Endothelial cell of umbilical vein (primary cell): ENCODE measurements around the gene SLC36A2. TPM values are rescaled to one million over a fixed set of nuclear protein-coding genes. Genes with fewer than 3 reads are reported as not detected.

Source experiments
- BruUV-seq: library from RNA; stranded (reverse); fragments of 400-500 nt; replicated peaks from 2 replicates; lab custom pipeline; 2021; lab: Mats Ljungman, UMichigan
- CTCF ChIA-PET: fragments of 300-600, 350-600 bp; sonication (Branson Sonifier 250); formaldehyde crosslinking; loops from one replicate; lab custom pipeline; 2021; ENCODE audit warnings: antibody characterized with exemption, inconsistent platforms; lab: Charles Lee
- POLR2A ChIA-PET: fragments of 300-600, 350-600 bp; sonication (Branson Sonifier 250); formaldehyde crosslinking; loops from one replicate; lab custom pipeline; 2021; ENCODE audit warnings: antibody characterized with exemption, inconsistent platforms; lab: Charles Lee
- DNase-seq: peaks from one replicate; pipeline ENCODE4 v3.0.0-alpha.2; 2011; ENCODE audit warnings: low read depth, low spot score
- FAIRE-seq: peaks from 2 replicates; lab custom pipeline; 2011; peaks lifted over from hg19 to GRCh38; lab: Jason Lieb, UNC
- H2AFZ ChIP-seq: 2 replicates; pipeline ENCODE4 v1.6.0; 2012; ENCODE audit warnings: low read depth, low read length, control low read depth, inconsistent platforms
- H3K27ac ChIP-seq: 2 replicates; pipeline ENCODE4 v1.5.1; 2011; ENCODE audit warnings: low read depth, mild to moderate bottlenecking, control low read depth, low read length, moderate library complexity; ENCODE audit not compliant: insufficient read depth
- H3K27me3 ChIP-seq, 2 experiments: 2 replicates each; pipeline versions ENCODE4 v1.6.0 to v1.6.1; 2011; ENCODE audit warnings: low read length in 2 of 2, mixed read lengths in 1 of 2; ENCODE audit not compliant: control insufficient read depth in 2 of 2, insufficient read depth in 2 of 2
- H3K36me3 ChIP-seq, 2 experiments: 2 replicates in 1 of 2; 3 replicates in 1 of 2; pipeline ENCODE4 v1.5.1; 2011; ENCODE audit warnings: low read length in 2 of 2, mild to moderate bottlenecking in 1 of 2, moderate library complexity in 1 of 2; ENCODE audit not compliant: control insufficient read depth in 2 of 2, insufficient read depth in 2 of 2; ENCODE audit errors: extremely low read depth in 1 of 2
- H3K4me1 ChIP-seq: 3 replicates; pipeline ENCODE4 v1.5.1; 2011; ENCODE audit warnings: mild to moderate bottlenecking, low read length; ENCODE audit not compliant: control insufficient read depth, insufficient read depth; ENCODE audit errors: extremely low read depth
- H3K4me2 ChIP-seq: 2 replicates; pipeline ENCODE4 v1.6.1; 2011; ENCODE audit warnings: low read length, control low read depth, mixed read lengths; ENCODE audit not compliant: insufficient read depth
- H3K4me3 ChIP-seq, 3 experiments: fragments of 200-600 bp in 1 of 3; sonication (generic), shearing (Covaris generic) in 1 of 3; replicated peaks in 1 of 3; 2 replicates each; pipeline ENCODE4 v1.5.1; 2011 to 2016; ENCODE audit warnings: control low read depth in 3 of 3, low read length in 3 of 3, mild to moderate bottlenecking in 2 of 3, inconsistent platforms in 1 of 3, low read depth in 1 of 3, moderate library complexity in 1 of 3; ENCODE audit not compliant: insufficient read depth in 1 of 3
- H3K79me2 ChIP-seq: 2 replicates; pipeline ENCODE4 v1.6.0; 2012; ENCODE audit warnings: low read length, inconsistent platforms; ENCODE audit not compliant: control insufficient read depth, insufficient read depth
- H3K9ac ChIP-seq: replicated peaks from 2 replicates; pipeline ENCODE3; 2011; ENCODE audit warnings: low read length, control low read depth; ENCODE audit not compliant: insufficient read depth; ENCODE audit errors: extremely low read depth
- H3K9me1 ChIP-seq: replicated peaks from 3 replicates; pipeline ENCODE4 v1.6.0; 2011; ENCODE audit warnings: mild to moderate bottlenecking, low read length; ENCODE audit not compliant: control insufficient read depth, insufficient read depth; ENCODE audit errors: extremely low read depth
- H3K9me3 ChIP-seq: replicated peaks from 2 replicates; pipeline ENCODE4 v1.5.1; 2012; ENCODE audit warnings: low read length, inconsistent platforms; ENCODE audit not compliant: control insufficient read depth, insufficient read depth
- H4K20me1 ChIP-seq: replicated peaks from 2 replicates; pipeline ENCODE3; 2011; ENCODE audit warnings: mild to moderate bottlenecking, low read length; ENCODE audit not compliant: control insufficient read depth, insufficient read depth; ENCODE audit errors: extremely low read depth
- EZH2 ChIP-seq: IDR thresholded peaks from 2 replicates; pipeline ENCODE4 v1.6.1; 2012; ENCODE audit warnings: borderline replicate concordance, low read depth, mild to moderate bottlenecking, moderate library complexity, low read length, inconsistent platforms; ENCODE audit not compliant: severe bottlenecking
- FOS ChIP-seq: IDR thresholded peaks from 2 replicates; pipeline ENCODE4 v1.6.1; 2011; ENCODE audit warnings: mild to moderate bottlenecking, low read length, moderate library complexity, borderline replicate concordance; ENCODE audit not compliant: insufficient read depth
- GATA2 ChIP-seq: IDR thresholded peaks from 2 replicates; pipeline ENCODE4 v1.7.0; 2011; ENCODE audit warnings: low read depth, mild to moderate bottlenecking, moderate library complexity, mixed read lengths, low read length; ENCODE audit not compliant: insufficient read length, insufficient read depth
- JUN ChIP-seq: IDR thresholded peaks from 2 replicates; pipeline ENCODE4 v1.6.1; 2011; ENCODE audit warnings: borderline replicate concordance, low read depth; ENCODE audit not compliant: insufficient read length, insufficient read depth
- MYC ChIP-seq: IDR thresholded peaks from one replicate; pipeline ENCODE4 v1.6.1; 2011; ENCODE audit warnings: mild to moderate bottlenecking, low read depth, low read length
- POLR2A ChIP-seq: IDR thresholded peaks from 2 replicates; pipeline ENCODE4 v1.6.1; 2012; ENCODE audit warnings: low read depth, mild to moderate bottlenecking, control low read depth, low read length
- POLR2AphosphoS5 ChIP-seq: IDR thresholded peaks from 2 replicates; pipeline ENCODE4 v1.6.1; 2012; ENCODE audit warnings: low read depth, mild to moderate bottlenecking, control low read depth, low read length, moderate library complexity; ENCODE audit not compliant: insufficient read depth
- dilution Hi-C: fragments of 300-500 bp; cut with MboI; formaldehyde crosslinking; loops from one replicate; pipeline ENCODE4 v1.15.0; 2019; ENCODE audit warnings: low sequenced_read_pairs; ENCODE audit not compliant: extremely low pct_ligation_motif_present
- intact Hi-C: fragments of 100-400 bp; cut with micrococcal nuclease; formaldehyde crosslinking; loops from one replicate; pipeline ENCODE4 v1.10.0; 2022
- polyA plus RNA-seq, 4 experiments: library from polyadenylated mRNA; depleted of rRNA in 3 of 4; stranded (reverse) in 3 of 4; unstranded in 1 of 4; fragments of >200 nt; gene quantifications; 2 replicates each; pipeline versions ENCODE4 v1.2.1 to v1.2.3, GENCODE V29; 2011 to 2012; ENCODE audit warnings: missing spikeins in 1 of 4
- total RNA-seq: library from RNA; stranded (reverse); gene quantifications from 2 replicates; pipeline ENCODE4 v1.2.3, GENCODE V29; 2021
- TF ChIP-seq, protein P1 (sequence below): IDR thresholded peaks from 2 replicates; pipeline ENCODE4 v1.6.1; 2011; ENCODE audit not compliant: insufficient read depth, insufficient read length
- TF ChIP-seq, protein P2 (sequence below), 2 donors: IDR thresholded peaks; 1 replicate in 1 of 2; 2 replicates in 1 of 2; pipeline ENCODE4 v1.5.1; 2011; ENCODE audit warnings: low read length in 2 of 2, mild to moderate bottlenecking in 2 of 2, moderate library complexity in 2 of 2, control low read depth in 1 of 2, inconsistent platforms in 1 of 2, low read depth in 1 of 2; ENCODE audit not compliant: insufficient read depth in 1 of 2; ENCODE audit errors: extremely low read depth in 1 of 2

SLC36A2 gene
- total and polyA plus RNA-seq, 2 donors (not counting 3 experiments of a cell fraction or from before 2014, with no cell fraction given): not detected

DNA sequence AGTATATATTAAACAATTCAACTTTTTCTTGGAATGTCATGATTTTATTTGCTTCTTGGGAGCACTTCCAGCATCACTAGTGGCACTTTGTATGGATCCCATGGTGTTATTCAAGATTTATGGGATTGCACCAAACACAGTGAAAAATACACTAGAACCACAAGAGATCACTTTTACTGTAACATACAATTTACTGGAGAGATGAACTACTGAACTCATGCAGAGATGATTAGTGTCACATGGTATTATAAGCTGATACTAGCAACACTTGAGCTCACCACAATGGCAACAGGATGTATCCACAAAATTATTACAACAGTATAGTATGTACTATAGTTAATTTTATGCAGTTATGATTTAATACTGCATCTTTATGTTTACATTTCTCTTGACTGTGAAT is 16.3 kb upstream of the SLC36A2 start:
- H3K9ac ChIP-seq: no peak overlapping the region
- no peaks in the 10 kb centered on the region for H4K20me1 ChIP-seq
- DNase-seq (no peak), FAIRE-seq (no peak)
- no peak overlapping the region for H3K4me2 ChIP-seq
- H3K79me2 ChIP-seq: no peaks in the 10 kb centered on the region
- POLR2A ChIA-PET: no interaction called here
- no peak for TF ChIP-seq JUN
- TF ChIP-seq, protein P1, sequence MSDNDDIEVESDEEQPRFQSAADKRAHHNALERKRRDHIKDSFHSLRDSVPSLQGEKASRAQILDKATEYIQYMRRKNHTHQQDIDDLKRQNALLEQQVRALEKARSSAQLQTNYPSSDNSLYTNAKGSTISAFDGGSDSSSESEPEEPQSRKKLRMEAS: no peak
- no peak for TF ChIP-seq EZH2
- no peak for TF ChIP-seq POLR2A
- no peak for TF ChIP-seq MYC
- no peak for TF ChIP-seq POLR2AphosphoS5
- TF ChIP-seq, protein P2, sequence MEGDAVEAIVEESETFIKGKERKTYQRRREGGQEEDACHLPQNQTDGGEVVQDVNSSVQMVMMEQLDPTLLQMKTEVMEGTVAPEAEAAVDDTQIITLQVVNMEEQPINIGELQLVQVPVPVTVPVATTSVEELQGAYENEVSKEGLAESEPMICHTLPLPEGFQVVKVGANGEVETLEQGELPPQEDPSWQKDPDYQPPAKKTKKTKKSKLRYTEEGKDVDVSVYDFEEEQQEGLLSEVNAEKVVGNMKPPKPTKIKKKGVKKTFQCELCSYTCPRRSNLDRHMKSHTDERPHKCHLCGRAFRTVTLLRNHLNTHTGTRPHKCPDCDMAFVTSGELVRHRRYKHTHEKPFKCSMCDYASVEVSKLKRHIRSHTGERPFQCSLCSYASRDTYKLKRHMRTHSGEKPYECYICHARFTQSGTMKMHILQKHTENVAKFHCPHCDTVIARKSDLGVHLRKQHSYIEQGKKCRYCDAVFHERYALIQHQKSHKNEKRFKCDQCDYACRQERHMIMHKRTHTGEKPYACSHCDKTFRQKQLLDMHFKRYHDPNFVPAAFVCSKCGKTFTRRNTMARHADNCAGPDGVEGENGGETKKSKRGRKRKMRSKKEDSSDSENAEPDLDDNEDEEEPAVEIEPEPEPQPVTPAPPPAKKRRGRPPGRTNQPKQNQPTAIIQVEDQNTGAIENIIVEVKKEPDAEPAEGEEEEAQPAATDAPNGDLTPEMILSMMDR (IDR thresholded peaks at IDR 0.05; ENCODE audit: extremely low read depth in 1 of 2, insufficient read depth in 1 of 2, low read depth in 1 of 2, low read length in 2 of 2): no peak
- TF ChIP-seq FOS: no peak
- TF ChIP-seq GATA2: no peak
- CTCF ChIA-PET: no interaction called here
- no peaks in the 10 kb centered on the region for H3K4me1 ChIP-seq
- H3K9me1 ChIP-seq: no peaks in the 10 kb centered on the region
- H3K27me3 ChIP-seq: no peaks in the 10 kb centered on the region
- BruUV-seq: no TSS peak
- H3K36me3 ChIP-seq: no peaks in the 10 kb centered on the region
- no peaks in the 10 kb centered on the region for H3K9me3 ChIP-seq
- dilution Hi-C loops: no loop called here
- no peak overlapping the region for H3K27ac ChIP-seq
- no peak overlapping the region for H3K4me3 ChIP-seq
- intact Hi-C loops: no loop called here
- no peak overlapping the region for H2AFZ ChIP-seq
